KOPT-K1 (cell line): ENCODE measurements around the gene MCF2L.

Experiments used
- H3K27ac ChIP-seq: fragments of 200-600 bp; sonication (generic); 2 replicates; pipeline ENCODE4 v1.5.1; 2016; ENCODE audit warnings: antibody characterized with exemption, mild to moderate bottlenecking, low read depth, low read length; ENCODE audit not compliant: poor library complexity, severe bottlenecking
- H3K36me3 ChIP-seq: fragments of 200-600 bp; sonication (generic); 2 replicates; pipeline ENCODE4 v1.5.1; 2017; ENCODE audit warnings: antibody characterized with exemption, mild to moderate bottlenecking, low read length, moderate library complexity; ENCODE audit not compliant: insufficient read depth
- H3K9me3 ChIP-seq: fragments of 200-600 bp; sonication (generic); 2 replicates; pipeline ENCODE4 v1.5.1; 2017; ENCODE audit warnings: antibody characterized with exemption, low read length, mild to moderate bottlenecking; ENCODE audit not compliant: insufficient read depth, poor library complexity, severe bottlenecking

The MCF2L gene

GRCh38 chr13:113002913-113003290 lies 33.9 kb downstream of the MCF2L start:
- H3K36me3 ChIP-seq, result no peaks in the 10 kb centered on the region
- no peaks in the 10 kb centered on the region for H3K9me3 ChIP-seq
- H3K27ac ChIP-seq, result no peak overlapping the region

GRCh38 chr13:113004126-113004525 lies 35.1 kb downstream of the MCF2L start:
- no peaks in the 10 kb centered on the region for H3K36me3 ChIP-seq
- no peak overlapping the region for H3K27ac ChIP-seq
- H3K9me3 ChIP-seq, result no peaks in the 10 kb centered on the region

- Histone ChIP-seq H3K9me3 (no peaks in the 10 kb centered on the region), H3K36me3 (no peaks in the 10 kb centered on the region), H3K27ac (no peak overlapping the region)
Observed at GRCh38 chr13:113005076-113005865, 36.3 kb downstream of the MCF2L start.

GRCh38 chr13:113005997-113006396 lies 37.0 kb downstream of the MCF2L start:
- Histone ChIP-seq H3K9me3 (no peaks in the 10 kb centered on the region), H3K36me3 (no peaks in the 10 kb centered on the region), H3K27ac (no peak overlapping the region)

- H3K36me3 ChIP-seq, result no peaks in the 10 kb centered on the region
- no peak overlapping the region for H3K27ac ChIP-seq
- H3K9me3 ChIP-seq, result no peaks in the 10 kb centered on the region
Observed at GRCh38 chr13:113006660-113007059, 37.6 kb downstream of the MCF2L start.

- Histone ChIP-seq H3K27ac (no peak overlapping the region), H3K36me3 (no peaks in the 10 kb centered on the region)
Observed at GRCh38 chr13:113008851-113009250, 39.8 kb downstream of the MCF2L start.

GRCh38 chr13:113009743-113010509 lies 40.9 kb downstream of the MCF2L start:
- no peak overlapping the region for H3K27ac ChIP-seq
- H3K36me3 ChIP-seq, result no peaks in the 10 kb centered on the region
- no peaks in the 10 kb centered on the region for H3K9me3 ChIP-seq

More at GRCh38 chr13:113008851-113009250, 39.8 kb downstream of the MCF2L start:
- no peaks in the 10 kb centered on the region for H3K9me3 ChIP-seq

- H3K36me3 ChIP-seq, result no peaks in the 10 kb centered on the region
- no peak overlapping the region for H3K27ac ChIP-seq
Observed at GRCh38 chr13:113010510-113010865, 41.5 kb downstream of the MCF2L start.

GRCh38 chr13:113013303-113013702 lies 44.3 kb downstream of the MCF2L start:
- Histone ChIP-seq H3K9me3 (no peaks in the 10 kb centered on the region), H3K27ac (no peak overlapping the region), H3K36me3 (no peaks in the 10 kb centered on the region)

More at GRCh38 chr13:113010510-113010865, 41.5 kb downstream of the MCF2L start:
- no peaks in the 10 kb centered on the region for H3K9me3 ChIP-seq

- H3K27ac ChIP-seq, result no peak overlapping the region
- H3K9me3 ChIP-seq, result no peaks in the 10 kb centered on the region
- no peaks in the 10 kb centered on the region for H3K36me3 ChIP-seq
Observed at GRCh38 chr13:113013878-113014751, 45.1 kb downstream of the MCF2L start.

GRCh38 chr13:113014752-113015745 lies 46.0 kb downstream of the MCF2L start:
- no peaks in the 10 kb centered on the region for H3K9me3 ChIP-seq
- no peaks in the 10 kb centered on the region for H3K36me3 ChIP-seq
- H3K27ac ChIP-seq, result no peak overlapping the region

- Histone ChIP-seq H3K27ac (no peak overlapping the region), H3K36me3 (no peaks in the 10 kb centered on the region), H3K9me3 (no peaks in the 10 kb centered on the region)
Observed at GRCh38 chr13:113015826-113016525, 47.0 kb downstream of the MCF2L start.

- no peaks in the 10 kb centered on the region for H3K36me3 ChIP-seq
- no peak overlapping the region for H3K27ac ChIP-seq
- H3K9me3 ChIP-seq, result no peaks in the 10 kb centered on the region
Observed at GRCh38 chr13:113016526-113017295, 47.7 kb downstream of the MCF2L start.
